HG02938 (cell line): ENCODE data around the gene SLC35F1.
A peak's percentile ranks its signal among the peaks of the same experiment; 100 is the strongest.
"Not testable (repeated sequence)": the region's sequence is repeated elsewhere in the genome, so short reads cannot be mapped to it uniquely, and the experiment has no call there.

Experiments
- ATAC-seq: cut with Tn5 transposase; IDR thresholded peaks from one replicate; pipeline ENCODE4 v1.9.1; 2021; ENCODE audit warnings: mild to moderate bottlenecking, moderate library complexity; ENCODE audit not compliant: unreplicated experiment

Gene SLC35F1

GRCh38 chr6:117906958-117907600, at the start of gene SLC35F1:
TSS of gene SLC35F1 (plus strand) at chr6:117907264.
- peak; percentile 62 for ATAC-seq

- not testable (repeated sequence) for ATAC-seq
Observed at GRCh38 chr6:117858601-117859000, 48.5 kb upstream of the SLC35F1 start.

- no peak for ATAC-seq
Observed at GRCh38 chr6:117861545-117861944, 45.5 kb upstream of the SLC35F1 start.

GRCh38 chr6:117866561-117866960, 40.5 kb upstream of the SLC35F1 start:
- ATAC-seq: no peak

GRCh38 chr6:117870486-117871242, 36.4 kb upstream of the SLC35F1 start:
- peak; percentile 81 for ATAC-seq

GRCh38 chr6:117880824-117881223, 26.2 kb upstream of the SLC35F1 start:
- ATAC-seq: no peak

GRCh38 chr6:117890172-117890571, 16.9 kb upstream of the SLC35F1 start:
- no peak for ATAC-seq

- peak; percentile 61 for ATAC-seq
Observed at GRCh38 chr6:117906507-117906957, 532 bp upstream of the SLC35F1 start.

- no peak for ATAC-seq
Observed at GRCh38 chr6:117907601-117908245, 659 bp downstream of the SLC35F1 start.

GRCh38 chr6:117908246-117909068, 1.4 kb downstream of the SLC35F1 start:
- no peak for ATAC-seq

GRCh38 chr6:117909638-117910037, 2.6 kb downstream of the SLC35F1 start:
- ATAC-seq: no peak

GRCh38 chr6:117910549-117910948, 3.5 kb downstream of the SLC35F1 start:
- no peak for ATAC-seq

GRCh38 chr6:117911150-117911549, 4.1 kb downstream of the SLC35F1 start:
- ATAC-seq: no peak

- ATAC-seq: no peak
Observed at GRCh38 chr6:117911660-117912059, 4.6 kb downstream of the SLC35F1 start.

- no peak for ATAC-seq
Observed at GRCh38 chr6:117915846-117916245, 8.8 kb downstream of the SLC35F1 start.

- ATAC-seq: no peak
Observed at GRCh38 chr6:117916483-117916882, 9.4 kb downstream of the SLC35F1 start.

- ATAC-seq: no peak
Observed at GRCh38 chr6:117917176-117917575, 10.1 kb downstream of the SLC35F1 start.

GRCh38 chr6:117918454-117918853, 11.4 kb downstream of the SLC35F1 start:
- ATAC-seq: no peak

- ATAC-seq: no peak
Observed at GRCh38 chr6:117919275-117919674, 12.2 kb downstream of the SLC35F1 start.

GRCh38 chr6:117919775-117920729, 13.0 kb downstream of the SLC35F1 start:
- no peak for ATAC-seq
